Hepatocyte (in vitro differentiated cells): ENCODE measurements around the gene PDCD7.

ENCODE experiments used
- EZH2 ChIP-seq: fragments of 200-600 bp; sonication (generic); IDR thresholded peaks from 2 replicates; pipeline ENCODE4 v1.6.1; 2016; ENCODE audit warnings: antibody characterized with exemption, mild to moderate bottlenecking, borderline replicate concordance
- TF ChIP-seq, protein P1 (sequence below): fragments of 200-600 bp; sonication (generic); IDR thresholded peaks from 2 replicates; pipeline ENCODE4 v1.5.1; 2016; ENCODE audit warnings: antibody characterized with exemption, mild to moderate bottlenecking; ENCODE audit not compliant: poor library complexity

- TF ChIP-seq, protein P1, sequence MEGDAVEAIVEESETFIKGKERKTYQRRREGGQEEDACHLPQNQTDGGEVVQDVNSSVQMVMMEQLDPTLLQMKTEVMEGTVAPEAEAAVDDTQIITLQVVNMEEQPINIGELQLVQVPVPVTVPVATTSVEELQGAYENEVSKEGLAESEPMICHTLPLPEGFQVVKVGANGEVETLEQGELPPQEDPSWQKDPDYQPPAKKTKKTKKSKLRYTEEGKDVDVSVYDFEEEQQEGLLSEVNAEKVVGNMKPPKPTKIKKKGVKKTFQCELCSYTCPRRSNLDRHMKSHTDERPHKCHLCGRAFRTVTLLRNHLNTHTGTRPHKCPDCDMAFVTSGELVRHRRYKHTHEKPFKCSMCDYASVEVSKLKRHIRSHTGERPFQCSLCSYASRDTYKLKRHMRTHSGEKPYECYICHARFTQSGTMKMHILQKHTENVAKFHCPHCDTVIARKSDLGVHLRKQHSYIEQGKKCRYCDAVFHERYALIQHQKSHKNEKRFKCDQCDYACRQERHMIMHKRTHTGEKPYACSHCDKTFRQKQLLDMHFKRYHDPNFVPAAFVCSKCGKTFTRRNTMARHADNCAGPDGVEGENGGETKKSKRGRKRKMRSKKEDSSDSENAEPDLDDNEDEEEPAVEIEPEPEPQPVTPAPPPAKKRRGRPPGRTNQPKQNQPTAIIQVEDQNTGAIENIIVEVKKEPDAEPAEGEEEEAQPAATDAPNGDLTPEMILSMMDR, result no peak
- TF ChIP-seq EZH2, result no peak
Measured at GRCh38 chr15:65087411-65087810, 46.2 kb downstream of the PDCD7 start.
